ENCODE results near the gene DOCK4. TPM values are rescaled to one million over a fixed set of nuclear protein-coding genes. Genes with fewer than 3 reads are reported as not detected.

Gene DOCK4
- total and polyA plus RNA-seq, 2 experiments from 2014 or later, result 2.1 to 5.0 TPM

DNA sequence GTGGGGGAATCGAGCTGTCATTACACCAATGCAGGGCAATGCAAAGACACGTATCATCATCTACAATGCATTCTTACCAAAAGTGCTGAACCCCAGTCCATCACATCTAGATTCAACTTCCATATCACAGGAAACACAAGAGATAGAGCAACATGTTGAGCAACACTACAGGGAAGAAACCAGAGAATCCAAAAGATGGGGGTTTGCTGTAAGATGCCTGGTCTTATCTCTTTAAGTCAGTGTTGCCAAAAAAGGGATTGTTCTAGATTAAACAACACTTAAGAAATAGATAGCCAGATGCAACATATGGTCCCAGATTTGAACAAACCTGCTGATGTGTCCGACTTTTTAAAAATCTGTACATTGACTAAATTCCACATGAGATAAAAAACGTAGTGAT lies 328.3 kb downstream of the DOCK4 start:
- DNase-seq, result no peak
- H3K27ac ChIP-seq, result no peak overlapping the region
- H3K9me3 ChIP-seq (ENCODE audit: low read depth), result no peaks in the 10 kb centered on the region
- TF ChIP-seq EZH2phosphoT487 (IDR thresholded peaks at IDR 0.05; ENCODE audit: insufficient read depth, low read depth) (no peak), EZH2 (IDR thresholded peaks at IDR 0.05; ENCODE audit: insufficient read depth, poor library complexity, severe bottlenecking) (no peak)
- in situ Hi-C loops (cut with MboI), result no loop called here
- H3K9ac ChIP-seq, result no peak overlapping the region
- H3F3A ChIP-seq (ENCODE audit: insufficient read depth), result no peaks in the 10 kb centered on the region
- no peaks in the 10 kb centered on the region for H4K20me1 ChIP-seq (ENCODE audit: insufficient read depth)
- H3K4me2 ChIP-seq (ENCODE audit: unreplicated experiment), result no peak overlapping the region
- 79 to 86% methylated on average over 4 of the region's 4 CpGs for WGBS, 2 experiments (ENCODE audit: low coverage in 1 of 2, low lambda C conversion rate in 2 of 2, missing lambda C conversion rate in 2 of 2)
- no peak overlapping the region for H2AFZ ChIP-seq
- no peaks in the 10 kb centered on the region for H3K79me2 ChIP-seq (ENCODE audit: insufficient read depth)
- H3K9me2 ChIP-seq (ENCODE audit: insufficient read depth), result no peaks in the 10 kb centered on the region
- no peaks in the 10 kb centered on the region for H3K4me1 ChIP-seq (ENCODE audit: insufficient read depth)
- no peaks in the 10 kb centered on the region for H3K27me3 ChIP-seq (replicated peaks; ENCODE audit: insufficient read depth)
- no peak overlapping the region for H3K4me3 ChIP-seq
- no peaks in the 10 kb centered on the region for H3K36me3 ChIP-seq (ENCODE audit: low read depth)

- Histone ChIP-seq H3K27ac (no peak overlapping the region), H3K9ac (no peak overlapping the region), H3K4me2 (ENCODE audit: unreplicated experiment) (no peak overlapping the region), H3K9me3 (ENCODE audit: low read depth) (no peaks in the 10 kb centered on the region), H3K36me3 (ENCODE audit: low read depth) (no peaks in the 10 kb centered on the region), H4K20me1 (ENCODE audit: insufficient read depth) (no peaks in the 10 kb centered on the region), H3K4me1 (ENCODE audit: insufficient read depth) (no peaks in the 10 kb centered on the region), H3K27me3 (replicated peaks; ENCODE audit: insufficient read depth) (no peaks in the 10 kb centered on the region), H3K9me2 (ENCODE audit: insufficient read depth) (no peaks in the 10 kb centered on the region), H3F3A (ENCODE audit: insufficient read depth) (no peaks in the 10 kb centered on the region), H2AFZ (peak overlapping the region; percentile 29), H3K4me3 (no peak overlapping the region), H3K79me2 (ENCODE audit: insufficient read depth) (no peaks in the 10 kb centered on the region)
- in situ Hi-C loops (cut with MboI), result no loop called here
- DNase-seq, result peak; percentile 4
- WGBS, 2 experiments (ENCODE audit: low coverage in 1 of 2, low lambda C conversion rate in 2 of 2, missing lambda C conversion rate in 2 of 2), result 63 to 80% methylated on average over 2 of the region's 2 CpGs
- TF ChIP-seq EZH2phosphoT487 (IDR thresholded peaks at IDR 0.05; ENCODE audit: insufficient read depth, low read depth) (no peak), EZH2 (IDR thresholded peaks at IDR 0.05; ENCODE audit: insufficient read depth, poor library complexity, severe bottlenecking) (no peak)
These were observed 332.1 kb downstream of the DOCK4 start for GRCh38 chr7:111873963-111874690.

DNA sequence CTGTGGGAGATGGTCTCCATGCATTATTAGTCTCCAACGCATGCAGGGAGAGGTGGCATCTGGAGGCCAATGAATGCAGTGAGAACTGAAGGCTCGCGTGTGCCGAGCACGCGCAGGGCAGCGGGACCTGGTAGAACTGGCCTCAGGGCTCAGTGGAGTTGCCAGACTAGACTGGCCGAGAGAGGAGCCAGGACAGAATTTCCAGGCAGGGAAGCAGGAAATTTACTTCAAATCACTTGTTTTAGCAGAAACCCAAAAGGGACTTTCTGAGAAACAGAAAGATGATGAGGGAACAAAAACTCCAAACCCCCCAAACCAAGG lies 332.9 kb downstream of the DOCK4 start:
- Histone ChIP-seq H3K9me3 (ENCODE audit: low read depth) (no peaks in the 10 kb centered on the region), H3K9ac (no peak overlapping the region), H3F3A (ENCODE audit: insufficient read depth) (no peaks in the 10 kb centered on the region), H3K9me2 (ENCODE audit: insufficient read depth) (no peaks in the 10 kb centered on the region), H3K27ac (no peak overlapping the region), H2AFZ (peak overlapping the region; percentile 29), H4K20me1 (ENCODE audit: insufficient read depth) (no peaks in the 10 kb centered on the region), H3K27me3 (replicated peaks; ENCODE audit: insufficient read depth) (no peaks in the 10 kb centered on the region), H3K36me3 (ENCODE audit: low read depth) (no peaks in the 10 kb centered on the region), H3K4me2 (ENCODE audit: unreplicated experiment) (no peak overlapping the region), H3K4me3 (no peak overlapping the region), H3K79me2 (ENCODE audit: insufficient read depth) (no peaks in the 10 kb centered on the region), H3K4me1 (ENCODE audit: insufficient read depth) (no peaks in the 10 kb centered on the region)
- in situ Hi-C loops (cut with MboI), result no loop called here
- DNase-seq, result no peak
- TF ChIP-seq EZH2phosphoT487 (IDR thresholded peaks at IDR 0.05; ENCODE audit: insufficient read depth, low read depth), result no peak
- TF ChIP-seq EZH2 (IDR thresholded peaks at IDR 0.05; ENCODE audit: insufficient read depth, poor library complexity, severe bottlenecking), result no peak
- 71 to 72% methylated on average over 8 of the region's 8 CpGs for WGBS, 2 experiments (ENCODE audit: low coverage in 1 of 2, low lambda C conversion rate in 2 of 2, missing lambda C conversion rate in 2 of 2)

DNA sequence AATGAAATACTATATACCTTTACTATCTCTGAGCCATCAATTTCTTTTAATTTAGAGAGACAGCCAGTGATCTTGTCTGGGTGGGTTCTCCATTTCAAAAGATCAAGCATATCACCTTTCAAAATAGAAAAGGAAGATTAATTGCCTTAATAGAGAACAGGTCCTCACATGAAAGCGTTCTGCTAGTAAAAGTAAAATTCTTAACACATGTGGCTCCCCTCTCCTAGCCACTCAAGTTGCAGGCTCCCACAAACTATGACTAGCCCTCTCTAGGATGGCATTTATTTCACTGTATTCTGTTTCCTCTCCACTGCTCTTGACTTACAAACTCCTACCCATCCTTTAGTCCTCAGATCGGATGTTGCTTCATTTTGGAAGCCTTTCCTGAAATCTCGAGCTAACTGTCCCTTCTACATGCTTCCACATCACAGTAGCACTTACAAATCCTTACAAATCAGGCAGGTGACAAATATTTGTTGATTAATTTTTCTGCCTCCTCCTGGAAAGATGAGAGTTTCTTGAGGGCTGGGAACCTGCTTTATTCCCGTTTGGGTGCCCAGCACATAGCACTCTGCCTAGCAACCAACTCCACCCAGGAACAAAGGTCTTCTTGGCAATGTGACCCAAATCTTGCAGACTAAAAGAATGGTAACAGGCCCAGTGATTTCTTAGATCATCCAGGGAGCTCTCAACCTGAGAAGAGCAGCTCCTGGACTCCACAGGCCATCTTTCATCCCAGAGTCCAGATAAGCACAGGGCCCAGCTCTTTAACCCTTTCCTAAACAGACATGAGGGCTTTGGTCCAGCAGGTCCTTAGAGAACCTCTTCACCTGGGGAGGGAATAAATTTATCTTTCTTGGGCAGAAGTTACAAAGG lies 333.5 kb downstream of the DOCK4 start:
- Histone ChIP-seq H3K4me2 (ENCODE audit: unreplicated experiment) (no peak overlapping the region), H3K9ac (no peak overlapping the region), H3K9me2 (ENCODE audit: insufficient read depth) (no peaks in the 10 kb centered on the region), H3K4me1 (ENCODE audit: insufficient read depth) (no peaks in the 10 kb centered on the region), H3K4me3 (no peak overlapping the region), H3K27me3 (replicated peaks; ENCODE audit: insufficient read depth) (no peaks in the 10 kb centered on the region), H2AFZ (no peak overlapping the region), H3K27ac (no peak overlapping the region), H3K79me2 (ENCODE audit: insufficient read depth) (no peaks in the 10 kb centered on the region), H4K20me1 (ENCODE audit: insufficient read depth) (no peaks in the 10 kb centered on the region), H3K36me3 (ENCODE audit: low read depth) (no peaks in the 10 kb centered on the region), H3F3A (ENCODE audit: insufficient read depth) (no peaks in the 10 kb centered on the region), H3K9me3 (ENCODE audit: low read depth) (no peaks in the 10 kb centered on the region)
- DNase-seq, result no peak
- WGBS, 2 experiments (ENCODE audit: low coverage in 1 of 2, low lambda C conversion rate in 2 of 2, missing lambda C conversion rate in 2 of 2), result 38 to 42% methylated on average over 4 of the region's 4 CpGs
- no peak for TF ChIP-seq EZH2 (IDR thresholded peaks at IDR 0.05; ENCODE audit: insufficient read depth, poor library complexity, severe bottlenecking)
- in situ Hi-C loops (cut with MboI), result no loop called here
